Endothelial cell of umbilical vein (primary cell): ENCODE measurements around the gene RAB7B. TPM values are rescaled to one million over a fixed set of nuclear protein-coding genes. Genes with fewer than 3 reads are reported as not detected.

ENCODE experiments used
- BruUV-seq: library from RNA; stranded (reverse); fragments of 400-500 nt; replicated peaks from 2 replicates; lab custom pipeline; 2021; lab: Mats Ljungman, UMichigan
- CTCF ChIA-PET: fragments of 300-600, 350-600 bp; sonication (Branson Sonifier 250); formaldehyde crosslinking; loops from one replicate; lab custom pipeline; 2021; ENCODE audit warnings: antibody characterized with exemption, inconsistent platforms; lab: Charles Lee
- POLR2A ChIA-PET: fragments of 300-600, 350-600 bp; sonication (Branson Sonifier 250); formaldehyde crosslinking; loops from one replicate; lab custom pipeline; 2021; ENCODE audit warnings: antibody characterized with exemption, inconsistent platforms; lab: Charles Lee
- DNase-seq: peaks from one replicate; pipeline ENCODE4 v3.0.0-alpha.2; 2011; ENCODE audit warnings: low read depth, low spot score
- FAIRE-seq: peaks from 2 replicates; lab custom pipeline; 2011; peaks lifted over from hg19 to GRCh38; lab: Jason Lieb, UNC
- H2AFZ ChIP-seq: 2 replicates; pipeline ENCODE4 v1.6.0; 2012; ENCODE audit warnings: low read depth, low read length, control low read depth, inconsistent platforms
- H3K27ac ChIP-seq: 2 replicates; pipeline ENCODE4 v1.5.1; 2011; ENCODE audit warnings: low read depth, mild to moderate bottlenecking, control low read depth, low read length, moderate library complexity; ENCODE audit not compliant: insufficient read depth
- H3K27me3 ChIP-seq, 2 experiments: 2 replicates each; pipeline versions ENCODE4 v1.6.0 to v1.6.1; 2011; ENCODE audit warnings: low read length in 2 of 2, mixed read lengths in 1 of 2; ENCODE audit not compliant: control insufficient read depth in 2 of 2, insufficient read depth in 2 of 2
- H3K36me3 ChIP-seq, 2 experiments: 2 replicates in 1 of 2; 3 replicates in 1 of 2; pipeline ENCODE4 v1.5.1; 2011; ENCODE audit warnings: low read length in 2 of 2, mild to moderate bottlenecking in 1 of 2, moderate library complexity in 1 of 2; ENCODE audit not compliant: control insufficient read depth in 2 of 2, insufficient read depth in 2 of 2; ENCODE audit errors: extremely low read depth in 1 of 2
- H3K4me1 ChIP-seq: 3 replicates; pipeline ENCODE4 v1.5.1; 2011; ENCODE audit warnings: mild to moderate bottlenecking, low read length; ENCODE audit not compliant: control insufficient read depth, insufficient read depth; ENCODE audit errors: extremely low read depth
- H3K4me2 ChIP-seq: 2 replicates; pipeline ENCODE4 v1.6.1; 2011; ENCODE audit warnings: low read length, control low read depth, mixed read lengths; ENCODE audit not compliant: insufficient read depth
- H3K4me3 ChIP-seq, 3 experiments: fragments of 200-600 bp in 1 of 3; sonication (generic), shearing (Covaris generic) in 1 of 3; replicated peaks in 1 of 3; 2 replicates each; pipeline ENCODE4 v1.5.1; 2011 to 2016; ENCODE audit warnings: control low read depth in 3 of 3, low read length in 3 of 3, mild to moderate bottlenecking in 2 of 3, inconsistent platforms in 1 of 3, low read depth in 1 of 3, moderate library complexity in 1 of 3; ENCODE audit not compliant: insufficient read depth in 1 of 3
- H3K79me2 ChIP-seq: 2 replicates; pipeline ENCODE4 v1.6.0; 2012; ENCODE audit warnings: low read length, inconsistent platforms; ENCODE audit not compliant: control insufficient read depth, insufficient read depth
- H3K9ac ChIP-seq: replicated peaks from 2 replicates; pipeline ENCODE3; 2011; ENCODE audit warnings: low read length, control low read depth; ENCODE audit not compliant: insufficient read depth; ENCODE audit errors: extremely low read depth
- H3K9me1 ChIP-seq: replicated peaks from 3 replicates; pipeline ENCODE4 v1.6.0; 2011; ENCODE audit warnings: mild to moderate bottlenecking, low read length; ENCODE audit not compliant: control insufficient read depth, insufficient read depth; ENCODE audit errors: extremely low read depth
- H3K9me3 ChIP-seq: replicated peaks from 2 replicates; pipeline ENCODE4 v1.5.1; 2012; ENCODE audit warnings: low read length, inconsistent platforms; ENCODE audit not compliant: control insufficient read depth, insufficient read depth
- H4K20me1 ChIP-seq: replicated peaks from 2 replicates; pipeline ENCODE3; 2011; ENCODE audit warnings: mild to moderate bottlenecking, low read length; ENCODE audit not compliant: control insufficient read depth, insufficient read depth; ENCODE audit errors: extremely low read depth
- FOS ChIP-seq: IDR thresholded peaks from 2 replicates; pipeline ENCODE4 v1.6.1; 2011; ENCODE audit warnings: mild to moderate bottlenecking, low read length, moderate library complexity, borderline replicate concordance; ENCODE audit not compliant: insufficient read depth
- GATA2 ChIP-seq: IDR thresholded peaks from 2 replicates; pipeline ENCODE4 v1.7.0; 2011; ENCODE audit warnings: low read depth, mild to moderate bottlenecking, moderate library complexity, mixed read lengths, low read length; ENCODE audit not compliant: insufficient read length, insufficient read depth
- JUN ChIP-seq: IDR thresholded peaks from 2 replicates; pipeline ENCODE4 v1.6.1; 2011; ENCODE audit warnings: borderline replicate concordance, low read depth; ENCODE audit not compliant: insufficient read length, insufficient read depth
- MAX ChIP-seq: IDR thresholded peaks from 2 replicates; pipeline ENCODE4 v1.6.1; 2011; ENCODE audit not compliant: insufficient read depth, insufficient read length
- MYC ChIP-seq: IDR thresholded peaks from one replicate; pipeline ENCODE4 v1.6.1; 2011; ENCODE audit warnings: mild to moderate bottlenecking, low read depth, low read length
- POLR2A ChIP-seq: IDR thresholded peaks from 2 replicates; pipeline ENCODE4 v1.6.1; 2012; ENCODE audit warnings: low read depth, mild to moderate bottlenecking, control low read depth, low read length
- POLR2AphosphoS5 ChIP-seq: IDR thresholded peaks from 2 replicates; pipeline ENCODE4 v1.6.1; 2012; ENCODE audit warnings: low read depth, mild to moderate bottlenecking, control low read depth, low read length, moderate library complexity; ENCODE audit not compliant: insufficient read depth
- dilution Hi-C: fragments of 300-500 bp; cut with MboI; formaldehyde crosslinking; loops from one replicate; pipeline ENCODE4 v1.15.0; 2019; ENCODE audit warnings: low sequenced_read_pairs; ENCODE audit not compliant: extremely low pct_ligation_motif_present
- intact Hi-C: fragments of 100-400 bp; cut with micrococcal nuclease; formaldehyde crosslinking; loops from one replicate; pipeline ENCODE4 v1.10.0; 2022
- polyA plus RNA-seq, 4 experiments: library from polyadenylated mRNA; depleted of rRNA in 3 of 4; stranded (reverse) in 3 of 4; unstranded in 1 of 4; fragments of >200 nt; gene quantifications; 2 replicates each; pipeline versions ENCODE4 v1.2.1 to v1.2.3, GENCODE V29; 2011 to 2012; ENCODE audit warnings: missing spikeins in 1 of 4
- total RNA-seq: library from RNA; stranded (reverse); gene quantifications from 2 replicates; pipeline ENCODE4 v1.2.3, GENCODE V29; 2021

The RAB7B gene
- total and polyA plus RNA-seq, 2 donors (not counting 3 experiments of a cell fraction or from before 2014, with no cell fraction given), result 0.15 TPM; not detected in 1

GRCh38 chr1:205985330-205986005 is 17.7 kb downstream of the RAB7B start:
- POLR2A ChIA-PET, result no interaction called here

More at GRCh38 chr1:205985330-205986005, 17.7 kb downstream of the RAB7B start:
- Histone ChIP-seq H3K27me3 (no peaks in the 10 kb centered on the region), H3K4me2 (no peak overlapping the region), H3K79me2 (no peaks in the 10 kb centered on the region), H4K20me1 (no peaks in the 10 kb centered on the region), H3K4me1 (peaks cover 26% of the 10 kb centered on the region), H3K9ac (no peak overlapping the region), H3K36me3 (no peaks in the 10 kb centered on the region), H2AFZ (no peak overlapping the region), H3K27ac (no peak overlapping the region), H3K4me3 (no peak overlapping the region), H3K9me1 (no peaks in the 10 kb centered on the region), H3K9me3 (no peaks in the 10 kb centered on the region)
- intact Hi-C loops (no loop called here), dilution Hi-C loops (loop anchor here (25.0 kb wide), 1 partner anchor 127 kb away; the partner anchor contains the start of gene AVPR1B)
- FAIRE-seq (no peak), DNase-seq (no peak)
- CTCF ChIA-PET, result interaction anchor here (1.0 to 12.0 kb wide), 10 partner anchors 9 to 194 kb away, joined by 3 to 1606 read pairs (median 18); partner anchors contain the start of gene AVPR1B
- no TSS peak for BruUV-seq
- TF ChIP-seq POLR2AphosphoS5 (no peak), JUN (no peak), MYC (no peak), POLR2A (no peak), FOS (no peak), GATA2 (no peak), MAX (no peak)
